Upper lobe of left lung (tissue), 4 donors: ENCODE results near the gene DMC1.

Experiments
- CTCF ChIP-seq, 6 experiments: fragments of 450-650 bp in 4 of 6; fragments of 200-600 bp in 2 of 6; sonication (generic) in 2 of 6; IDR thresholded peaks; one replicate each; pipeline ENCODE4 v1.5.1; 2016 to 2019; ENCODE audit warnings: antibody characterized with exemption in 6 of 6
- POLR2A ChIP-seq, 4 donors: fragments of 450-650 bp; IDR thresholded peaks; one replicate each; pipeline ENCODE4 v1.5.1; 2016 to 2017; ENCODE audit warnings: antibody characterized with exemption in 4 of 4, mild to moderate bottlenecking in 2 of 4
- POLR2AphosphoS5 ChIP-seq, 2 donors: sonication (generic); formaldehyde crosslinking; IDR thresholded peaks; one replicate each; pipeline ENCODE4 v1.5.1; 2017; ENCODE audit warnings: antibody characterized with exemption in 2 of 2

DNA sequence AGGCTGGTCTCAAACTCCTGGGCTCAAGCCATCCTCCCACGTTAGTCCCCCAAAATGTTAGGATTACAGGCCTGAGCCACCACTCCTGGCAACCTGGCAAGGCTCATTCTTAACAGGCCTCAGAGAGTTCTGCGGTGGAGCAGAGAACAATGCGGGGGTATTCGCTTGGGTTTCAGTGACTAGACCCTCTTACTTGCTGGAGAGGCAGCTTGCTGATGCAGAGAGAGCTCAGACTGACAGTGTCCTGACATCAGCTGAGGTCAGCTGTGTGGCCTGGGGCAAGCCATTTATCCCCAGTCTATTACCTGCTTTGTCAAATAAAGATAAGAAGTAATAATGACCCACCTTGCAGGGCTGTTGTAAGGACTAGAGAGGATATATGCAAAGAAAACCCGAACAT, 40.3 kb upstream of the DMC1 start:
- no peak for TF ChIP-seq POLR2A (IDR thresholded peaks at IDR 0.05)
- no peak for TF ChIP-seq CTCF (IDR thresholded peaks at IDR 0.05)
- no peak for TF ChIP-seq POLR2AphosphoS5 (IDR thresholded peaks at IDR 0.05)
